ENCODE data around the gene NBEAL2. TPM values are rescaled to one million over a fixed set of nuclear protein-coding genes. Genes with fewer than 3 reads are reported as not detected.

Gene NBEAL2
- total and polyA plus RNA-seq, 2 of the 8 experiments (the other 6 are each of a cell fraction or from before 2014, with no cell fraction given): 27.3 to 46.9 TPM

DNA sequence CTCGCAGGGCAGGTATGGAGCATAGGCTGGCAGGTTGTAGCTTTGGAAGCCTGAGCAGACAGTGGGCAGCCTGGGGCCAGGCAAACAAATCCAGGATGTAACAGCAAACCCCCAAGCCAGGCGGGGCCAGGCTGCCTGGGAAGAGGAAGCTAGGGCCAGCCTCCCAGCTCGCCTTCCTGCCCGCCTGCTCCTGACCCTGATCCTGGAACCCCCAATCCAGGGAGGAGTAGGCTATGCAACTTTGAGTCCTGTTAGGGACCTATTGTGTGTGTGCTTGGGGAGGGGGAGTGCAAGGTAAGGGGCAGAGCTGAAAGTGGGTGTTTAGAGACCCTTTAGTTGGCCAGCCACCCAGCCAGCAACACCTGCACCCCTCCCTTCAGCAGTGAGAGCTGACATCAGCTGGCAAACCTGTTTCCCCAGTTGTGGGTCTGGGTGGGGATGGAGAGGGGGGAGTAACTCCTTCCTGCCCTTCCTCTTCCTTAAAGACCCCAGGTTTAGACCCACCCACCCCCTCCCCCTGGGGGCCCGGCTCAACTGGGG lies 2.5 kb downstream of the NBEAL2 start (continued):
- TF ChIP-seq CHD7 (IDR thresholded peaks at IDR 0.05; ENCODE audit: insufficient replicate concordance, low read length) (no peak), E2F6 (IDR thresholded peaks at IDR 0.05) (no peak), POU5F1 (IDR thresholded peaks at IDR 0.05; ENCODE audit: low read depth, low read length) (no peak), SIX5 (IDR thresholded peaks at IDR 0.05; ENCODE audit: low read depth, low read length) (no peak), FOSL1 (IDR thresholded peaks at IDR 0.05; ENCODE audit: insufficient read depth, low read depth, low read length) (no peak), NANOG (IDR thresholded peaks at IDR 0.05; ENCODE audit: insufficient read depth, low read depth, low read length, poor library complexity, severe bottlenecking) (no peak), SP1 (IDR thresholded peaks at IDR 0.05; ENCODE audit: low read depth, low read length) (peak; percentile 49; the same call in 1 of the 2 replicates), RAD21 (IDR thresholded peaks at IDR 0.05 in 1 of 2, conservative IDR thresholded peaks at IDR 0.05 in 1 of 2; ENCODE audit: low read depth in 2 of 2, low read length in 2 of 2) (peak in 1 of 2 experiments; percentile 2; a peak in 1 of 4 replicates), SIRT6 (IDR thresholded peaks at IDR 0.05; ENCODE audit: low read length) (no peak), EZH2 (IDR thresholded peaks at IDR 0.05; ENCODE audit: low read depth, low read length, severe bottlenecking) (no peak)
